Measurements from ENCODE around the gene FAM118B.
"Not testable (repeated sequence)": the region's sequence is repeated elsewhere in the genome, so short reads cannot be mapped to it uniquely, and the experiment has no call there.

Gene FAM118B

DNA sequence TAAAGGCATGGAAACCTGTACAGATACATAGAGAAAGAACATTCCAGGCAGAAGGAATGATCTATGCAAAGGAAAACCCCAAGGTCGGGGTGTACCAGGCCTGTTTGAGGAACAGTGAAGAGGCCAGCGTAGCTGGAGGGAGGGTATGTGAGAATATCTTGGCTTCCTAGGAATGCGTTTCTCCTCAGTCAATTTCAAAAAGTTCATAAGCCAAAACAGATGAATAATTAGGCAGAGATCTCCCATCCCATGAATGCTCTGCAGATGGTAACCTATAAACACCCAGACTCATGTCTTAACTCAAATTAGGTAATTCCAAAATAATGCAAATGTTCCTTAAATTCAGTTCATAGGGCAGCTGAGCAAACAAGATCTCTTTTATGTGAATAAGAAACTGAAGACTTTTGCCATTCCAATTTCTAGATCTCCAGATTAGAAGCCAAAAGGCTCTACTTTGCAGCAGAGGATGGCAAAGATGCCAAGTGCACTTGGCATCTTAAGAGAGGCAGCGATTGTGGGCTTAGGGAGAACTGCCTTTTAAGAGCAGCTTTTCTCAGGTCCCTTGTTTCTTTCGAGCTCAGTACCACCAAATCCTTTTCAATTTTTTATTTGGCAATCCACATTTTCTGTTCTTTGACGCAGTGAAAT, 13.2 kb downstream of the FAM118B start:
- no peak for DNase-seq

DNA sequence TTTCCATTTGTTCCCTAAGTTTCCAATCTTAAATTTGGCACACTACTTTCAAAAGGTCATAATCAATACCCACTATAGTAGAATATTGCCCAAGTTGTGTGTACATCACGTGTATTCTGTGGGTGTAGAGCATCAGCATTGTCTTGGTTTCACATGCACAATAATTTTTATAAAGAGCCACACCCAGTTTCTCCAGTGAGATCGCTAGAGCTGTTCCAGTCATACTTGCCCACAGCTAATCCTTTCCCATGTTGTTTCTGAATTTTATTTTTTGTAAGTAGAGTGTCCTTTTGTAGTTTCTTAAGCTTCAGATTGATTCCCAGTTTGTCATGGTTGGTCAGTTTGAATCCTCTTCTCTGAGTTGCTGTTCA, 13.7 kb downstream of the FAM118B start:
- no peak for DNase-seq

DNA sequence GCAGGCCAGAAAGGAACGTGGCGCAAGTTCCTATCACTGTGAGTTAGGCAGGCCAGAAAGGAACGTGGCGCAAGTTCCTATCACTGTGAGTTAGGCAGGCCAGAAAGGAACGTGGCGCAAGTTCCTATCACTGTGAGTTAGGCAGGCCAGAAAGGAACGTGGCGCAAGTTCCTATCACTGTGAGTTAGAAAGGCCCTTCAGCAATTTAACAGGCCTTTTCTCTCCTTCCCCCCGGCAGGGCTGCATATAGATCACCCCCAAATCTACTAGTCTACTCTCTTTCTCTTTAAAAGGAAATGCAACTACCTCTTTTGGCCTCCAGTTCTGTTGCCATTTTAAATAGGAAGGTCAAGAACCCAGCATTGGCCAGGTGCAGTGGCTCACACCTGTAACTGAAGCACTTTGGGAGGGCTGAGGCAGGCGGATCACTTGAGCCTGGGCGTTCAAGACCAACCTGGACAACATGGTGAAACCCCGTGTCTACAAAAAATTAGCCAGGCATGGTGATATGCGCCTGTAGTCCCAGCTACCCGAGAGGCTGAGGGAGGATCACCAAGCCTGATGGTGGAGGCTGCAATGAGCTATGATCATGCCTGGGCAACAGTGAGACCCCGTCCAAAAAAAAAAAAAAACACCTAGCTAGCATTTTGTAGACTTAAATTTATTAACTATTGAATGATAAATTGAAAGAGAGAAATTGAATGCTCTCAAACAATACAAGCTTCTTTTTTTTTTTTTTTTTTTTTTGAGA, 14.9 kb downstream of the FAM118B start:
- DNase-seq: no peak

DNA sequence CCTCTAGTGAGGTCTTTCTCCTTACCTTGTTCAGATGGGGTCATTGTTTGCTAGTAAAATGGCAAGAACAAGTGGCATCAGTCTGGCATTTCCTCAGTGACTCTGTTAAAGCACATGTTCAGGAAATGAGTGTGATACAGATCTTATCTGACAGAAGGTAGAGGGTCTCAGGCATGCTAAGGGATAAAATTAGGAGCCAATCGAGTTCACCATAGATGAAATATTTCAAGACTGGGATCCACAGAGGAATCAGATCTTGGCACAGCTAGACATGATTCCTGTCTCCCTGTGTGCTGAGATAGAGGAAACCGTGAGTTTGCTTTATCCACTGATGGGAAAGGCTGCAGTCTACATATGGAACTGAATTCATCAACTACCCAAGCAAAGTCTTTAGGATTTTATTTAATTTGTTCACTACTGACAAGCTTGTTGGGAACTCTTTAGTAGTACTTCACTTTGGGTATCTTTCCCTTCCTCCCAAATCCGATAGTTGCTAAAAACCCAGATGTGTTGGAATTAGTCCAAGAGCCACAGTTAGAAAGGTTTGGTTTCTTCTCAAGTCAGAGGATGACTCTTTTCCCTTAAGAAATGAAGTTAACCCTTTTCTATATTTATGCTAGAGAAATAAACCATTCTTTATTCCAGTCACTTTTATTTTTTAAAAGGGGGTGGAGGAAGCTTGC, 18.4 kb downstream of the FAM118B start:
- no peak for DNase-seq

DNA sequence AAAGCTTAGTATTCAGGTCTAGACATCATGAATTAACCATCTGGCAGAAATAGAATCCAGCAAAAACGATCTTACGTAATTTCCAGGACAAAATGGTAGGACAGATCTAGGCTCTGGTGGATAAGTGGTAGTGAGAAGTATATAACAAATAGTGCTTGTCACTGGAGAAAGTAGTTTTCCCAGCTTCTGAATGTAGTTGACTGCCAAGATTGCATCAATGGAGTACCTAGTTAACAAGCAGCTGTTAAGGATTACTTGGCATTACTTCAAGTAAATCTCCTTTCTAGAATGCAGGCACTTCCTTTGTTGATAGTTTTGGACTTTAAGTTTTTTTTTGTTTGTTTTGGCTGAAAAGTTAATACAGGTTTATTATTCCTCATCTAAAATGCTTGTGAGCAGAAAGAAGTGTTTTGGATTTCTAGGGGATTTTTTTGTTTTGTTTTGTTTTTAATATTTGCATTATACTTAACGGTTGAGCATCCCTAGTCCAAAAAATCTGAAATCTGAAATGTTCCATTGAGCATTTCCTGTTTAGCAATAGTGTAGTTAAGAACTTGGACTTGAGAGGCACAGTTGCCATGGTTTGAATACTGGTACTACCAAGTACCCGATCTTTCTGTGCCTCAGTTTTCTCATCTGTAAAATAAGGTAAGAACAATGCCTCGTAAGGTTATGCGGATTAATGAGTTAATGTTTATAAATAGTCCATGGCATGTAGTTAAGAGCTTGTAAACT, 20.3 kb downstream of the FAM118B start:
- DNase-seq: no peak

- no peak for DNase-seq
Observed at GRCh38 chr11:126232683-126233082, 21.1 kb downstream of the FAM118B start.

DNA sequence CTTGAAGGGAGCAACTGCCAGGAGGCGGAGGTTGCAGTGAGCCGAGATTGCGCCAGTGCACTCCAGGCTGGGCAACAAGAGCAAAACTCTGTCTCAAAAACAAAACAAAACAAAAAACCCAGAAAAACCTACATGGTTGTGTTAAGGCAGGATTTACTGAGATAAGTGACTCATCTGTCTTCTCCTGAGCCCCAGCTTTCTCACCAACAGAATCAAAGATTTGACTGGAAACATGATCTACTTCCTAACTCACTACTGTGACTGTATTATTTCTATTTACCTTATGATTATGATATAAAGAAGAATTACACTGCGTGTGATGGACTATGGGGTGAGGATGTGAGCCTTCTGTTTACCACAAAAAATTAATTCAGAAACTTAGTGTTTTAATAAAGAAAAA, 21.8 kb downstream of the FAM118B start:
- DNase-seq: no peak

DNA sequence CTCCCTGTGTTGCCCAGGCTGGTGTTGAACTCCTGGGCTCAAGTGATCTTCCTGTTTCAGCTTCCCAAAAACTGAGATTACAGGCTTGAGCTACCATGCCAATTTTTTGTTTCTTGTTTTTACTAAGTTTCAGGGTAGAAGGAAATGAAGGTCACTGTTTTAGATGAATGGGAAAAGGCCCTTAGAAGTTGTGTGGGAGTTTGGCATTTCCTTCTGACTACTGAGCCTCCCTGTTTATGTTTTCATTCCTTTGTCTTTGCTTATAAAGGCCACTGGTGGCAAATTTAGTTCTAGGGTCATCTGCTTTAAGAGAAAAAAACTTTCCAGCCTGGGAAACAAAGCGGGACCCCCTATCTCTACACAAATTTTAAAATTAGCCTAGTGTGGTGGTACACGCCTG, 35.1 kb downstream of the FAM118B start:
- no peak for DNase-seq

DNA sequence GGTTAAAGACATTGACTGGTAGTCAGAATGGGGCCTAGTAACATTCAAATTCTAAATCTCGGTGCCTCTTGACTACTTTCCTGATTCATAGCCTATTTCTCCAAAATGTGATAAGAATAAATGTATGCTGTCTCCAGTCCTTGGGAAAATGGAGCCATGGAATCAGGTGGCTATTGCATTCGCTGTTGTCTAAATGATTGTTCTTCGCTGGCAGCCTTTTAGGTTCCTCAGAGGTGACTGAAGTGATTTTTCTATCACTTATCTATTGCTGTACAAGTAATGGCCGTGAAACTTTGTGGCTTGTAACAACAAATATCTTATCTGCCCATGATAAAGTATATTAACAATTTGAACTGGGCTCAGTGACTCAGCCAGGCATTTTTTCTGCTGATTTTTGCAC, 41.7 kb downstream of the FAM118B start:
- DNase-seq: no peak

GRCh38 chr11:126254819-126255218, 43.2 kb downstream of the FAM118B start:
- DNase-seq: no peak

GRCh38 chr11:126255507-126255906, 43.9 kb downstream of the FAM118B start:
- not testable (repeated sequence) for DNase-seq

- no peak for DNase-seq
Observed at GRCh38 chr11:126256216-126256615, 44.6 kb downstream of the FAM118B start.

DNA sequence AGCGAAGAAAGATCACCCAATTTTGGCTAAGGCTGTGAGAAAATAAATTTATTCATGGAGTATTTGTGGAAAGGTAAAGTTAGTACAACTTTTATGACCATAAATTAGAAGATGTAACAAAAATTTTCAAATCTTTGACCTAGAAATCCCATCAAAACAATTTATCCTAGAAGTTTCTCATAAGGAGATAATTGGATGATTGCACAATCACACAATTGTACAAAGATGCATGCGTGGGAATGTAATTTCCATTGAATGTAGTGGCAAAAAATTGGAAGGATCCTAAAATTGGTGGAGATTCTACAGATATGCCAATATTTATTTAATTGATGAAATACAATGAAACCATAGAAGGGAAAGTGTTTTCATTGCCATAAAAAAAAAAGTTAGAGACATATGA, 45.6 kb downstream of the FAM118B start:
- no peak for DNase-seq

DNA sequence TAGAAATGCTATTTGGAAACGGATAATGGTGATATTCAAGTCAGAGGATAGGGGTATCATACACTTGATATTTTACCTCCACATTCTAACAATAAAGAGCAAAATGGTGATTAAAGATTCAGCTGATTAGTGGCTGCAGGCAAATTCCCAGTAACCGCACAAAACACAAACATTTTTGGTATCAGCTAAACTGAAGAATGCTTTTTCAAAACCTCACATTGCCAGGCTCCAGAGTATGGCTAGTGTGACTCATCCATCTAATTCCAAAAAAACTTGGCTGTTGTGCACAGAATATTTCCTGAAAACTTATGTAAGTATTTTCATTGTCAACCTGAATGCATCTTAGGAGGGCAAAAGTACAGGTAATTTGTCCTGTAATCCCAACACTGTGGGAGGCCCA, 46.2 kb downstream of the FAM118B start:
- DNase-seq: no peak

- no peak for DNase-seq
Observed at GRCh38 chr11:126262216-126262615, 50.6 kb downstream of the FAM118B start.

DNA sequence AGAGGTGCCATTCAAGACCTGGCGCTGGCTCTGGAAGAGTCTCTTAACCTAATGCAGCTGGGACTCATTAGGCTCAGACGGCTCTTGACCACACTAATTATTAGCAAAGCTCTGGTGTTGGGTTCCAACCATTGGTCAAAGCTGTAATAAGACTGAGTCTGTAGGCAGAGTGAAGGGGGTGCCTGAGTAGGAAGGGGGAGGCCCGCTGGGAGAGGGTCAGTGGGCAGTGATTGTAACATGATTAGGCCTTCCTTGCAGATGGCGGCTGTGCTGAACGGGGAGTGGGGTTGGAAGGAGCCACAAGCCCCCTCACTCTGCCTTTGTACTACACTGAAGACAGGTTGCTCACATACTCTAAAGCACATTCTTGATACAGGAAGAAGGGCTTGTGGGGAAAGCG, 51.9 kb downstream of the FAM118B start:
- no peak for DNase-seq

DNA sequence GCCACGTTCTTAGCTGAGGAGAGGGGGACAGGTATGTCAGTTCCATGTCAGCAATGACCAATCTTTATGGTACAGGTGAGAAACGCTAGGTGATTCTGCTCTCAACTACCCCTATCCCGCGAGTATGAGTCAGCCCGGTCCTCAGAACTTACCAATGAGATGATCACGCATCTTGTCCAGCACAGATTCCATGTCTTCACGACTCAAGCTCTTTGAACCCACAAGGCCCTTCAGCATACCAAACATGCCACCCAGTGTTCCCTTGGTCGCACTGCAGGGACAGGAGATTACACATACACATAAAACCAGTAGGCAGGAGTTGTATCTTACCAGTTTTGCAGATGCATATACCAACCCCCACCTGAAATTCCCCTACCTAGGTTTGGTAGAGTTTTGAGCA, 54.2 kb downstream of the FAM118B start:
- DNase-seq: peak in 1 of 2 experiments; percentile 3

- no peak for DNase-seq
Observed at GRCh38 chr11:126267650-126268049, 56.1 kb downstream of the FAM118B start.

- DNase-seq: peak in 1 of 2 experiments; percentile 38
Observed at GRCh38 chr11:126268361-126268707, 56.8 kb downstream of the FAM118B start.

DNA sequence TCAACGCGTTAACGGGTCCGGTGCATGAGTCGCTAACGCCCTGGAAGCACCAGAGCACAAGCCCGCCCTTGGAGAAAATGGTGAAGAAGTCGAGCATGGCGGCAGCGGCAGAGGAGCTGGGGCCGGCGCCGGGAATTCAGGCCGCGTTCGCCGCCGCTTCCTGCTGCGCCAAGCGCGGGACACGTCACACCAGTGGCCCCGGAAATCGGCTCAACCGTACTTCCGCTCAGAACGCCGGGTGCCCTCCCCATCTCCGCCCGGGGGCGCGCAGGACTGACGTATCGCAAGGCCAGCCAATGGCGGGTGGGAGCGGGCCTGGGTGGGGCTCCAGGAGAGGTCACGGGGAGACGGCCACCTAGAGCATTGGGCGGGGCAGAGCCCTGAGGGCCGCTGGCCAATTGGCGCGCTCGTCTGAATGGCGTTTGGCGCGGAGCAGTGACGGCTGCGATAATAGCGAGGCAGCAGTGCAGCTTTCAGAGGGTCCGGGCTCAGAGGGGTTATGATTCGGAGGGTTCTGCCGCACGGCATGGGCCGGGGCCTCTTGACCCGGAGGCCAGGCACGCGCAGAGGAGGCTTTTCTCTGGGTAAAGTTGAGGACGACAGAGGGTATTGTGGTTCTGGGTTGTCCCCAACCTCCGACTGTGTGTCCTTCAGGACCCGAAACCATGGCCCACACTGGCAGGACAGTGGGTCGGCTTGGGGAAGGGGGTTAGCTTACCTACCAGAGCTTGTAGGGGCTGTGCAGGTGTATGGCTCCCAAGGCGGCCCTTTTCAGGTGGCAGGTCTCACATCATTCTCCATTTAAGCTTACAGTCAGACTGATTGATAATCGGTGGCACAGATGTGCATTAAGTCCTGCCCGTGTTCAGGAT, 57.4 kb downstream of the FAM118B start, which contains the start of the genes FOXRED1 and SRPRA:
Gene FOXRED1, plus strand, starts transcription at position 447 of the 872 bp plus-strand sequence. Its CDS starts 53 bp downstream, at position 500.
Gene SRPRA, minus strand, starts transcription at position 188 of the 872 bp plus-strand sequence. Its CDS starts 91 bp downstream, at position 97.
- peak; percentile 97 to 99 for DNase-seq

- no peak for DNase-seq
Observed at GRCh38 chr11:126277322-126277721, 65.7 kb downstream of the FAM118B start.

DNA sequence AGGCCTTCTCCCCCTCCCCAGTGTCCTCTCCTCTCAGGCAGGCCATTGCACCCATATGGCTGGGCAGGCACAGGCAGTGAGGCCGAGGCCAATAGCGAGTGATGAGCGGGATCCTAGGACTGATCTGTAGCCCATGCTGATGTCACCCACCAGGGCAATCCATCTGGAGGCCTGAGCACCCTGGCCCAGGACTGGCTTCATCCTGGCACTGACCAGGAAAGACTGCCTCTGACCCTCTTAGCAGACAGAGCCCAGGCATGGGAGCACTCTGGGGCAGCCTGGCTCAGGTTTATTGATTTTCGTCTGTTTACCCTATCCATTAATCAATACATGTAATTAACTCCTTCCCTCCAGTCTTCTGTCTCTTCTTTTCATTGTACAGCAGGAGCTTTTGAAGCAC, 66.2 kb downstream of the FAM118B start:
- no peak for DNase-seq
